H9 (cell line): ENCODE results near the gene KCNMA1. TPM values are rescaled to one million over a fixed set of nuclear protein-coding genes. Genes with fewer than 3 reads are reported as not detected.

Experiments used
- DNase-seq: peaks from one replicate; pipeline ENCODE4 v3.0.0-alpha.2; 2017
- H2AFZ ChIP-seq: one replicate; pipeline ENCODE4 v1.6.1; 2013; ENCODE audit warnings: mild to moderate bottlenecking, low read length, control low read depth, moderate library complexity
- H2AK5ac ChIP-seq: 2 replicates; pipeline ENCODE4 v1.6.1; 2013; ENCODE audit warnings: low read length, control low read depth, mixed read lengths; ENCODE audit not compliant: insufficient read length
- H2BK120ac ChIP-seq: one replicate; pipeline ENCODE4 v1.6.1; 2013; ENCODE audit warnings: low read depth, mild to moderate bottlenecking, low read length, control low read depth, inconsistent platforms; ENCODE audit not compliant: poor library complexity, severe bottlenecking
- H2BK12ac ChIP-seq: 2 replicates; pipeline ENCODE4 v1.6.1; 2013; ENCODE audit warnings: low read length, control low read depth, mixed read lengths, low read depth; ENCODE audit not compliant: insufficient read length
- H2BK15ac ChIP-seq: 2 replicates; pipeline ENCODE4 v1.6.1; 2013; ENCODE audit warnings: low read depth, low read length, control low read depth
- H2BK20ac ChIP-seq: one replicate; pipeline ENCODE4 v1.6.1; 2013; ENCODE audit warnings: low read depth, mild to moderate bottlenecking, low read length, control low read depth, inconsistent platforms; ENCODE audit not compliant: poor library complexity, severe bottlenecking
- H2BK5ac ChIP-seq: 2 replicates; pipeline ENCODE4 v1.6.1; 2013; ENCODE audit warnings: low read length, control low read depth, mixed read lengths; ENCODE audit not compliant: insufficient read length
- H3K14ac ChIP-seq: 2 replicates; pipeline ENCODE4 v1.6.1; 2013; ENCODE audit warnings: low read length, control low read depth; ENCODE audit not compliant: insufficient read depth
- H3K18ac ChIP-seq: 2 replicates; pipeline ENCODE4 v1.6.1; 2013; ENCODE audit warnings: low read depth, mild to moderate bottlenecking, mixed read lengths, low read length, control low read depth; ENCODE audit not compliant: insufficient read length
- H3K23ac ChIP-seq: 2 replicates; pipeline ENCODE4 v1.6.1; 2013; ENCODE audit warnings: low read length, control low read depth, mixed read lengths, low read depth; ENCODE audit not compliant: insufficient read length
- H3K23me2 ChIP-seq: 2 replicates; pipeline ENCODE4 v1.6.1; 2013; ENCODE audit warnings: low read depth, mild to moderate bottlenecking, mixed read lengths, low read length, control low read depth; ENCODE audit not compliant: insufficient read length, poor library complexity, severe bottlenecking
- H3K27ac ChIP-seq: 2 replicates; pipeline ENCODE4 v1.5.1; 2013; ENCODE audit warnings: low read length, control low read depth, mixed read lengths, low read depth; ENCODE audit not compliant: insufficient read length
- H3K27me3 ChIP-seq: 2 replicates; pipeline ENCODE4 v1.6.1; 2013; ENCODE audit warnings: low read length, control low read depth, inconsistent platforms; ENCODE audit not compliant: insufficient read depth
- H3K4ac ChIP-seq: 2 replicates; pipeline ENCODE4 v1.6.1; 2013; ENCODE audit warnings: low read depth, mild to moderate bottlenecking, control low read depth, inconsistent platforms, low read length, moderate library complexity
- H3K4me1 ChIP-seq: 2 replicates; pipeline ENCODE4 v1.6.1; 2013; ENCODE audit warnings: low read length, control low read depth, inconsistent platforms; ENCODE audit not compliant: insufficient read depth
- H3K4me2 ChIP-seq: 2 replicates; pipeline ENCODE4 v1.6.1; 2013; ENCODE audit warnings: low read length, control low read depth, mixed read lengths; ENCODE audit not compliant: insufficient read length, insufficient read depth
- H3K56ac ChIP-seq: 2 replicates; pipeline ENCODE4 v1.6.1; 2013; ENCODE audit warnings: low read depth, mild to moderate bottlenecking, mixed read lengths, low read length, control low read depth; ENCODE audit not compliant: insufficient read length
- H3K79me1 ChIP-seq: 2 replicates; pipeline ENCODE4 v1.6.1; 2013; ENCODE audit warnings: low read depth, mild to moderate bottlenecking, moderate library complexity, low read length, control low read depth, inconsistent platforms; ENCODE audit not compliant: insufficient read depth, poor library complexity, severe bottlenecking
- H3K79me2 ChIP-seq: 2 replicates; pipeline ENCODE4 v1.6.1; 2013; ENCODE audit warnings: low read length, control low read depth, inconsistent platforms; ENCODE audit not compliant: insufficient read depth
- H3K9ac ChIP-seq: 2 replicates; pipeline ENCODE4 v1.6.1; 2013; ENCODE audit warnings: low read length, control low read depth, mixed read lengths; ENCODE audit not compliant: insufficient read length; ENCODE audit errors: extremely low read depth
- H3K9me3 ChIP-seq: one replicate; pipeline ENCODE4 v1.6.1; 2013; ENCODE audit warnings: low read depth, low read length, inconsistent platforms; ENCODE audit not compliant: control insufficient read depth
- H3T11ph ChIP-seq: one replicate; pipeline ENCODE4 v1.6.1; 2013; ENCODE audit warnings: mild to moderate bottlenecking, low read length, control low read depth, inconsistent platforms
- H4K20me1 ChIP-seq: one replicate; pipeline ENCODE4 v1.6.1; 2013; ENCODE audit not compliant: control insufficient read depth, insufficient read length, insufficient read depth
- H4K5ac ChIP-seq: 2 replicates; pipeline ENCODE4 v1.6.1; 2013; ENCODE audit warnings: low read depth, mild to moderate bottlenecking, mixed read lengths, low read length, control low read depth; ENCODE audit not compliant: insufficient read length
- H4K8ac ChIP-seq: replicated peaks from 2 replicates; pipeline ENCODE4 v1.6.1; 2013; ENCODE audit warnings: low read length, control low read depth, mixed read lengths, low read depth; ENCODE audit not compliant: insufficient read length
- H4K91ac ChIP-seq: 2 replicates; pipeline ENCODE4 v1.6.1; 2013; ENCODE audit warnings: low read depth, mild to moderate bottlenecking, moderate library complexity, mixed read lengths, low read length, control low read depth; ENCODE audit not compliant: insufficient read length
- H3K27ac Mint-ChIP-seq, 3 experiments: 2 replicates in 2 of 3; 3 replicates in 1 of 3; pipeline ENCODE4 v1.8.0; 2020 to 2021; ENCODE audit warnings: mixed read lengths in 3 of 3, mild to moderate bottlenecking in 1 of 3, moderate library complexity in 1 of 3
- H3K27me3 Mint-ChIP-seq: 2 replicates; pipeline ENCODE4 v1.8.0; 2021; ENCODE audit warnings: low read depth, mild to moderate bottlenecking, moderate library complexity, mixed read lengths
- H3K36me3 Mint-ChIP-seq, 3 experiments: 2 replicates in 2 of 3; 3 replicates in 1 of 3; pipeline ENCODE4 v1.8.0; 2020 to 2021; ENCODE audit warnings: low read depth in 3 of 3, mixed read lengths in 3 of 3; ENCODE audit not compliant: insufficient read depth in 1 of 3
- H3K4me1 Mint-ChIP-seq, 2 experiments: 2 replicates each; pipeline ENCODE4 v1.8.0; 2020; ENCODE audit warnings: mixed read lengths in 2 of 2
- H3K4me3 Mint-ChIP-seq, 2 experiments: 2 replicates in 1 of 2; 3 replicates in 1 of 2; pipeline ENCODE4 v1.8.0; 2020 to 2021; ENCODE audit warnings: mild to moderate bottlenecking in 2 of 2, mixed read lengths in 2 of 2, moderate library complexity in 1 of 2
- H3K9me3 Mint-ChIP-seq, 2 experiments: 2 replicates in 1 of 2; 3 replicates in 1 of 2; pipeline ENCODE4 v1.8.0; 2020; ENCODE audit warnings: mild to moderate bottlenecking in 2 of 2, mixed read lengths in 2 of 2, moderate library complexity in 1 of 2
- CTCF ChIP-seq: fragments of 200-600 bp; sonication (generic); conservative IDR thresholded peaks from 3 replicates; pipeline ENCODE4 v1.8.0; 2021; ENCODE audit warnings: antibody characterized with exemption, mild to moderate bottlenecking
- WGBS: extraction: QIAGEN DNeasy Blood & Tissue Kit; methylation state at CpG from one replicate; pipeline ENCODE4 v1.1.7; 2013; ENCODE audit warnings: missing lambda C conversion rate, low lambda C conversion rate, mixed read lengths; ENCODE audit not compliant: insufficient read length; ENCODE audit errors: extremely low coverage; 5-methylcytosine and 5-hydroxymethylcytosine counted together
- total RNA-seq: library from RNA; stranded (reverse); gene quantifications from 2 replicates; pipeline ENCODE4 v1.2.1, GENCODE V29; 2021

KCNMA1 gene
- total RNA-seq, 1 experiment from 2014 or later = 2.0 TPM

- H2BK5ac ChIP-seq = no peak overlapping the region
- H2BK15ac ChIP-seq = no peak overlapping the region
- H3T11ph ChIP-seq = no peak overlapping the region
- H4K5ac ChIP-seq = no peak overlapping the region
- H3K4ac ChIP-seq = no peak overlapping the region
- no peak overlapping the region for H2AK5ac ChIP-seq
- H3K27ac ChIP-seq = no peak overlapping the region
- DNase-seq = peak; percentile 55
- no peak overlapping the region for H2BK20ac ChIP-seq
- no peak overlapping the region for H4K91ac ChIP-seq
- Mint-ChIP-seq H3K27ac (peak overlapping the region in 2 of 3 experiments; percentile 32 to 75; a peak in 2 of 7 replicates), H3K9me3 (peaks cover 21 to 32% of the 10 kb centered on the region in 2 experiments), H3K27me3 (peaks cover 39% of the 10 kb centered on the region), H3K36me3 (peaks cover 5 to 32% (median 10%) of the 10 kb centered on the region in 3 experiments), H3K4me1 (peaks cover 29 to 30% of the 10 kb centered on the region in 2 experiments), H3K4me3 (peak overlapping the region in 1 of 2 experiments; percentile 48; a peak in 2 of 5 replicates)
- WGBS = no CpG with 5 or more reads among the region's 8 CpGs
- TF ChIP-seq CTCF = no peak
- H3K79me2 ChIP-seq = no peaks in the 10 kb centered on the region
- no peak overlapping the region for H2AFZ ChIP-seq
- H2BK12ac ChIP-seq = no peak overlapping the region
- peaks cover 9% of the 10 kb centered on the region for H3K4me1 ChIP-seq
- H3K18ac ChIP-seq = no peak overlapping the region
- H3K9ac ChIP-seq = no peak overlapping the region
- H3K56ac ChIP-seq = no peak overlapping the region
- no peak overlapping the region for H3K14ac ChIP-seq
- H3K79me1 ChIP-seq = no peaks in the 10 kb centered on the region
- H4K8ac ChIP-seq = no peak overlapping the region
- H3K27me3 ChIP-seq = no peaks in the 10 kb centered on the region
- no peak overlapping the region for H3K23ac ChIP-seq
- H3K9me3 ChIP-seq = no peaks in the 10 kb centered on the region
- H3K23me2 ChIP-seq = no peaks in the 10 kb centered on the region
- H3K4me2 ChIP-seq = no peak overlapping the region
- H2BK120ac ChIP-seq = no peak overlapping the region
- H4K20me1 ChIP-seq = no peaks in the 10 kb centered on the region
These were observed 12.0 kb upstream of the KCNMA1 start for GRCh38 chr10:77649333-77650331.
